Esophagus squamous epithelium (tissue), 4 donors: ENCODE results near the gene USP10.

Source experiments
- CTCF ChIP-seq, 6 experiments: fragments of 450-650 bp in 4 of 6; fragments of 200-600 bp in 2 of 6; sonication (generic) in 2 of 6; IDR thresholded peaks; one replicate each; pipeline ENCODE4 v1.5.1; 2016 to 2019; ENCODE audit warnings: antibody characterized with exemption in 6 of 6, mild to moderate bottlenecking in 4 of 6, moderate library complexity in 4 of 6
- POLR2A ChIP-seq, 4 donors: fragments of 450-650 bp; IDR thresholded peaks; one replicate each; pipeline ENCODE4 v1.6.1; 2017; ENCODE audit warnings: antibody characterized with exemption in 4 of 4, mild to moderate bottlenecking in 4 of 4, moderate library complexity in 3 of 4

DNA sequence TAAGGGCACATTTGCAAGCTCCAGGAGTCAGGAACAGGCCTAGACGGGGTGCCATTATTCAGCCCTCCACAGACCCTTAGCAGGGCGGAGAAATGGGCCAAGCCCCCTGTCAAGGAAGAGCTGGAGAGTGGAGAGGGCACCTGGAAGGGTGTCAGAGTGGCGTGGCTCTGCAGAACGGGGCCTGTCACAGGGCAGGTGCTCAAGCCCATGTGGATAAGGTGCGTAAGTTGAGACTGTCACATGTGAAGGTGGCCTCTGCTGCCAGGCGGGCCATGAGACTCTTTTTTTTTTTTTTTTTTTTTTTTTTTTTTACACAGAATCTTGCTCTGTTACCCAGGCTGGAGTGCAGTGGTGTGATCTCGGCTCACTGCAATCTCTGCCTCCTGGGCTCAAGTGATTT, 108.0 kb downstream of the USP10 start:
- TF ChIP-seq CTCF (IDR thresholded peaks at IDR 0.05) = no peak
- TF ChIP-seq POLR2A (IDR thresholded peaks at IDR 0.05) = no peak
